GM21529 (cell line): ENCODE results near the gene RAB39A.
"Not testable (repeated sequence)": the region's sequence is repeated elsewhere in the genome, so short reads cannot be mapped to it uniquely, and the experiment has no call there.

Experiments used
- ATAC-seq: cut with Tn5 transposase; IDR thresholded peaks from one replicate; pipeline ENCODE4 v1.9.1; 2021; ENCODE audit not compliant: unreplicated experiment

The RAB39A gene

GRCh38 chr11:107928046-107928766, at the start of gene RAB39A:
RAB39A (plus strand) TSS chr11:107928448; CDS start chr11:107928569, 121 bp downstream.
- ATAC-seq = peak; percentile 88

- not testable (repeated sequence) for ATAC-seq
Observed at GRCh38 chr11:107881471-107881870, 46.8 kb upstream of the RAB39A start.

- no peak for ATAC-seq
Observed at GRCh38 chr11:107882095-107882820, 46.0 kb upstream of the RAB39A start.

DNA sequence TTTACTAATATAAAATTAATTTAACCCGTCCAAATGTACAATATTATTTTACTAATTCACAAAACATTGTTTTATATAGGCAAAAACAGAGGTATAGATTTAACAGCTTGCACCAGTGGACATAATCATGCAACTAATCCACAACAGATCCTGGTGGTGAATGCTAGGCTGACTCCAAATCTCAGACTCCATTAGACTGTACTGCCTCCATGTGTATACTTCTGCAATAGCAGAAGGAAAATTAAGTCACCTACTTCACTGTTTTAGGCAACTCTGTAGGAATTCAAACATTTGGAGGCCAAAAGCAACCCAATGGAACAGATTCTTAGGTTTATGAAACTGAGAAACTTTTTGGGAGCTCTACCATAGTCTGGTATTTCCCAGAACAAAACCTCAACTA, 30.0 kb upstream of the RAB39A start:
- peak; percentile 92 for ATAC-seq

GRCh38 chr11:107908211-107908610, 20.0 kb upstream of the RAB39A start:
- ATAC-seq = no peak

GRCh38 chr11:107912415-107912814, 15.8 kb upstream of the RAB39A start:
- ATAC-seq = not testable (repeated sequence)

- ATAC-seq = no peak
Observed at GRCh38 chr11:107915229-107915628, 13.0 kb upstream of the RAB39A start.

- ATAC-seq = peak; percentile 55
Observed at GRCh38 chr11:107916671-107917241, 11.5 kb upstream of the RAB39A start.

DNA sequence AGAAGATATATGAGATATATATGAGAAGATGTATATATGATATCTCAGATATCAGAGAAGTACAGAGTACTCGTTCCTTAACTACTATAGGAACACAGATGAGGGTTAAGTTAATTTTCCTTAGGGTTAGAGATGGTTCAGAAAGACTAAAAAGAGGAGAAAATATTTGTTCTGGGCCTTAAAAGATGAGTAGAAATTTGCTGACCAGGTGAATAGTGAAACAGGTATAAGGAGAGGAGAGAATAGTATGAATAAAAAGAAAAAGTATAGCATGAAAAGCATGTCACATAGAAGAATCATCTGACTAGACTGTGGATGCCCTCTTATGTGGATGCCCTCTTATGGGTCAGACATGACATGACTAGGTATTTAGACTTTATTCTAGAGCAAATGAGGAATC, 6.3 kb upstream of the RAB39A start:
- no peak for ATAC-seq

DNA sequence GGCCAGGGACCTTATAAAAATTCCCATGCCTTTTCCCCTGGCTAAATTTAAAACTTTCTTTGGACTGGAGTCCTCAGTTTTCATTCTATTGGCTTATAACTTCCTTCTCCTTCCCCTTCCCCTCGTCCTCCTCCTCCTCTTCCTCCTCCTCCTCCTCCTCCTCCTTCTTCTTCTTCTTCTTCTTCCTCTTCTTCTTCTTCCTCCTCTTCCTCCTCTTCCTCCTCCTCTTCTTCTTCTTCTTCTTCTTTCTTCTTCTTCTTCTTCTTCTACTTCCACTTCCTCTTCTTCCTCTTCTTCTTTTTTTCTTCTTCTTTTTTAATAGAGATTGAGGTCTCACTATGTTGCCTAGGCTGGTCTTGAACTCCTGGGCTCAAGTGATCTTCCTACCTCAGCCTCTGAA, 4.7 kb upstream of the RAB39A start:
- ATAC-seq = not testable (repeated sequence)

DNA sequence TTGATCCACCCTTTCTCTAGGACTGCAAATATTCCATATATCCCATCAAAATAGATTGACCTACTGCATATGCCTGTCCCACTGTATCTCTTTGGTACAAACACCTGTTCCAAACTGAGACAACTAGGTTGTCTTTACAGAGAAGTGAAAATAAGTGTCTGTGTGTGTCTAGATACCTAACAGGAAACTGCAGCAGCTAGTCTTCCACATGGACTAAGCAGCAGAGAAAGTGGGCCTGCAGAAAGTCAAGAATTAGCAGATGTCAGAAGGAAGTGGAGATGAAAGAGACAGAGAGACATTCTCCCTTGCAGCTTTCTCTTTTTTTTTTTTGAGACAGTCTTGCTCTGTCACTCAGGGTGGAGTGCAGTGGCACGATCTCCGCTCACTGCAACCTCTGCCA, 3.9 kb upstream of the RAB39A start:
- no peak for ATAC-seq

- no peak for ATAC-seq
Observed at GRCh38 chr11:107927559-107927958, 689 bp upstream of the RAB39A start.

GRCh38 chr11:107928767-107929507, 689 bp downstream of the RAB39A start:
- ATAC-seq = peak; percentile 17

- ATAC-seq = no peak
Observed at GRCh38 chr11:107929611-107930200, 1.5 kb downstream of the RAB39A start.

- ATAC-seq = no peak
Observed at GRCh38 chr11:107931206-107931605, 3.0 kb downstream of the RAB39A start.

- no peak for ATAC-seq
Observed at GRCh38 chr11:107947904-107948303, 19.7 kb downstream of the RAB39A start.

DNA sequence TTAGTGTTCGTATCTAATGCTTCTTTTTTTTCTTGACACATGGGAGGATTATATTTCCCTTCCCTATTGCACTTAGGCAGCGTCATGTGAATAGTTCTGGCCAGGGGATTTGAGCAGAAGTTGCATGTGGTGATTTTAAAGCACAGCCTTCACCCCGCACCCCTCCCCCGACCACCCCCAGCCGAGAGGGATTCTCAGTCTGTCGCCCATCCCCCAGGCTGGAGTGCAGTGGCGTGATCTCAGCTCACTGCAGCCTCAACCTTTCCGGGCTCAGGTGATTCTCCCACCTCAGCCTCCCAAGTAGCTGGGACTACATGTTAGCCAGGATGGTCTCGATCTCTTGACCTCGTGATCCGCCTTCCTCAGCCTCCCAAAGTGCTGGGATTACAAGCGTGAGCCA, 20.1 kb downstream of the RAB39A start:
- ATAC-seq = not testable (repeated sequence)

DNA sequence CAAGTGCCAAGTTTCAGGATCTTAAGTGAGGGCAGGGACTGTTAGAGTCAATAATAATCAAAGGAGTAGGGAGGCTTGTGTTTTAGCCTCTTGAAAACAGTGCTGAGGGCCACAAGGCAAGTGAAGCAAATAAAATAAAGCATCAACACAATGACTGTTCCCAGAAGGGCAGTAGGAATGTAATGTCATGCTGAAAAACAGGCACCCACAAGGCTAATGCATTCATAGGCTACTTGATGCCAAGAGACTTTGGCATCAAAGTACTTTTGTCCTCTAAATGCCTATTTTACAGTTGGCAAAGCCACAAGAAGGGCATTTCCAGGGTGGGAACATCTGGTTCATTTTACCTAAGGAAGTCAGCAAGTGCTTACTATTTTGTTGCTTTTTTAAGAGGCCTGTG, 22.9 kb downstream of the RAB39A start:
- no peak for ATAC-seq

DNA sequence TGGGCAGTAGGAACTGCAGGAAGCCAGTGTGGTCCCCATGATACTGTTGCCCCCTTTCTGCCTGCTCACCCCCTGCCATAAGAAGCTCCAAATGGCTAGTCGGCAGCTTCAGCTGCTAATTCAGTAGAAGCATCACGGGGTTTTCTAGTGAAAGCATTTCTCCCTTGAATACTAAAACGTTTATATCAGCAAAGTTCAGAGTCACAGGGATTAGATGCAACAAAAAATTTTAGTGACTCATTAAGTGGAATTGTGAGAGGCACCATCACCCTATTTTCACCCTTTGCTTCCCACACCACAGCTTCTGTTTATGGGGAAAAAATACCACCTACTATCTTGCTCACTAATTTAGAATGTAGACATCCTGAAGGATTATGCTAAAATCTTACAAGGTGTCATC, 25.2 kb downstream of the RAB39A start:
- ATAC-seq = no peak

GRCh38 chr11:107956543-107956942, 28.3 kb downstream of the RAB39A start:
- no peak for ATAC-seq

DNA sequence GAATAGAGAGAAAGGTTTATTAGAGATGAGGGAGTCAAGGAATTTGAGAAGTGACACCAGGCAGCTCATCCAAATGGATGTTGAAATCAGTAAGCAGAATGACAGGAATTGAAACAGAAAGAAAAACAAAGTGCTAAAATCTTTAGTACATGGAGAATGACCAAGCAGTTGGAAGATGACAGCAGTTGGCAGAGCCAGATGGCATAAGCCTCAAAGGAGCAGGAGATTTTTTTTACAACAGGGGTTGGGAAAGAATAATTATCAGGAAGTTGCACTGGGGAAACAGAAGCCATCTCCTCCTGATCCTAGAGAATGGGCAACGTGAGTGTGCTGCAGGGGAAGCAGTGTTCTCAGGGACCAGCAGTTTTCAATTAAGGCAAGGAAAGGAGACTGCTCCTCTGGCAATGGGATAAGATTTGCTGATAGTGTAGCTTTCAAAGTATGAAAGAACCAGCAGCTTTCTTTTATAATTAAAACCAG, 28.9 kb downstream of the RAB39A start:
- peak; percentile 73 for ATAC-seq
